ENCODE measurements around the gene ELMO1.
A peak's percentile ranks its signal among the peaks of the same experiment; 100 is the strongest.

The ELMO1 gene

DNA sequence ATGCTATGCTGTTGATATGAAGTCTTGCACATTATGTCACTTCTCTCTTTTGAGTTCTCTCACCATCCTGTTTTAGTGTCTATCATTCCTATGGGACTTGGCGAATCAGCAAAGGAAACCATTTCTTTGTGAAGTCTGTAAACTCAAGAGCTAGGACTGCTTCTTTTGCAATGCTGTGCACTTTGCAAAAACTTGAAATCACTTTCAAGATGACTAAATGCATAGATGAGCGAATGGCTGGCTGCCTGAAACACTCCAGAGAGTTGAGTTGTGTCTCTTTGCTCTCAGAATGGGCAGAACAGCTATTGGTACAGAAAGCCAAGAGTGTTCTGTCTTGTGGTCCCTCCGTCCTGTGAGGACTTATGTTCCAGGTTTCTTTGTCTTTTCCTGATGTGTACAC is 18.3 kb upstream of the ELMO1 start:
- DNase-seq: peak; percentile 67

DNA sequence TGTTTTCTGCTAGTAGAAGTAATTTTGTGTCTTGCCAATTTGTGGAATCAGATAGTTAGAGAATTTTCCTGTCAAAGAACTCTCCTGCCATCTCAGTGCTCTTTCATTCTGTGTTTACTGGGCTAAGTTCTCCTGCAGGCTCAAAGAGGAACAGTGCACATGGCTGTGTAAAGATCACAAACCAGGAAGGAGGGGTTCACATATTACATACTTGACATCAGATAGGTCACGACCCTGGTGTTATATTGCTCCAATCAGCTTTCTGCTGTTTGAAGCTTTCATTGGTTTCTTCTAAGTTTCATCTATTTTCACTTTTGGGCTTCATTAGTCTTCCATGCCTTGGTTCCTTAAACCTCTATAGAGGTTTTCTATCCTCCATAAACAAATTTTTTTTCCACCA is 13.5 kb upstream of the ELMO1 start:
- peak; percentile 37 for DNase-seq

DNA sequence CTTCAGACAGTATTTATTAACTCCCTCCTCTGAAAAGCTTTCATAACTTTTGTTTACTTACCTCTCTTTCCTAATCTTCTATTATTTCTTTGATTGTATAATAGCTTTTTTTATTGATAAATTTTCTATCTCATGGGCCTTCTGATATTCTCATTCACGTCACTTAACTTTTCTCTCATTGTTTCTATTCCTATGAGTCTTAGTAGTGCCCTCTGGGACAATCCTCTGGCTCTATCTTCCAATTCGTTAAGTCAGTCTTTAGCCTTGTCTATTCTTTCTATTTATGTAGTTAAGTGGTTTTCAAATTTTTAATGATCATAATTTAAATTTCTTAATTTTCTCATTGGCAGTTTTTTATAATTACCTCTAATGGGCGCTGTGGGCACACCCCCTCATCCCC is 6.4 kb upstream of the ELMO1 start:
- no peak for DNase-seq

DNA sequence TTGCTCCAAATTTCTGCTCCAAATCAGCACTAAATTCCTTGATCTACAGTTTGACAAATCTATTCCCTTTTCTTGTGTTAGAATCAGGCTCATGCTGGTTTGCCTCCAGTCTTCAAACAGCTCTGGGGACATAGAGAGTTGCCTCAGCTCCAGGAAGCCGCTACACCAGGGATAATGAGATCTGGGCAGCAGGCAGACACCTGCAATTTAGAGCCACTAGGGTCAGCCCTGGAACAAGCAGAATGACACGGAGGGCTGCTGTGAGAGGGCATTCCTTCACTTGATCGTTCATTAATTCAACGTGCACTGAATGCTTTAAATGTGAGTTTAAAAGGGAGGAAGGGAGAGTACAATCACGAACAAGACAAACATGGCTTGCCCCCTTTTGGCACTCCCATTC is 3.7 kb upstream of the ELMO1 start:
- DNase-seq: no peak

DNA sequence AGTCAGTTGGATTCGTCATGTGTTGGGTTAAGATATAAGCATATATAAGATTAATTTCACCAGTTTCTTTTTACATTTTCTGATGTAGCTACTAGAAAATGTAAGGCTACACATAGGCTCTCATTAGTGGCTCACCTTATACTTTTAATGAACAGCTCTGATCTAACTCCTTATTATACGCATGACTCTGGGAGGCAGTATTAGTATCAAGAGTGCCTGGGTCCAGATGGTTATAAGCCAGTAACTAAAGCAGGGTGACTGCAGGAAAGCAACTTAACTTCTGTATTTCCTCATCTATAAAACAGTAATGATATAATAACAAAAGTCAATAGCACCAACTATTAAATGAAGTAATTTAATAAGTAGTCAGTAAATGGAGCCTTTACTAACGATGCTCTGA is 1.4 kb upstream of the ELMO1 start:
- no peak for DNase-seq

DNA sequence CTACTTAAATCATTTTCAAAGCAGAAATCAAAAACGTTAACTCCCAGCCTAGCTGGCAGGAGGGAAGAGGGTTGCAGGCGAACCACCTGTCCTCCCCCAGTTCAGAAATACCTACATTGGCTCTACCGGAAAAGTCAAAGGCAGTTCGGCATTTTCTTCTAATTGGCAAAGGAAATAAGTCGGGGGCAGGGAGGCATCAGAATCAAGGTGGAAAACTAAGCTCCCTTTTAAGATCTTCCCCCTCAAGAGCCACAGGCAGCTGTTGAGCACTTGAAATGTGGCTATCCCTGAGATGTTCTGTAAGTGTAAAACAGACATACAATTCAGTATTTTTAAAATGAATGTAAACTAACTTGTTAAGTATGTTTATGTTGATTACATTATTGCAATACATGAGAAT is 957 bp upstream of the ELMO1 start:
- DNase-seq: no peak

DNA sequence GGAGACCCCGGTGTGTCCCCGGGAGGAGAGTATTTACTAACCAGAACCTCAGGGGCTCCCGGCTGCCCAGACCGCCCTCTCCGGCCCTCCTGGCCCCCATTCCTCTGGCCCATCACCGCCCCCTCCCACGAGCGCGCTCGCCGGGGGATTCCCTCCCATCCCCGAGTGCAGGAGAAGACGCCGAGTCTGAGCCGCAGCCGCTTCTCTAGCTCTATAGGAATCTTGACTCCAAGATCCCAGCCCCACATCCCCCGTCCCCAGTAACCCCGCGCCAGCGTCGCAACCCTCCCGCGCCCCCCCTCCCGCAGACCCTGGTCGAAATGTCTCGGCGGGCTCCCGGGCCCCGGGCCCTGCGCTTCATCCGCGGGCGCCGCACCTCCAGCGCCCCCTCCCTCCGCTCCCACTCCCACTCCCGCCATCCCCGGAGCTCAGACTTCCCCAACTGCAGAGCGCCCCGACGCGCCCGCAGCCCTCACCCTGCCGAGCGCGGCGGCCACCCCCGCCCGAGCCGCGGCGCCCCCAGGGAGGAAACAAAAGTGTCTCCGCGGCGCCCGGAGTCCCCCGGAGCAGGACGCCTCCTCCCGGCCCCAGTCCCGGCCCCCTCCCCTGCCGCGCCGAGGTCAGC is 541 bp downstream of the ELMO1 start:
- DNase-seq: peak; percentile 30

DNA sequence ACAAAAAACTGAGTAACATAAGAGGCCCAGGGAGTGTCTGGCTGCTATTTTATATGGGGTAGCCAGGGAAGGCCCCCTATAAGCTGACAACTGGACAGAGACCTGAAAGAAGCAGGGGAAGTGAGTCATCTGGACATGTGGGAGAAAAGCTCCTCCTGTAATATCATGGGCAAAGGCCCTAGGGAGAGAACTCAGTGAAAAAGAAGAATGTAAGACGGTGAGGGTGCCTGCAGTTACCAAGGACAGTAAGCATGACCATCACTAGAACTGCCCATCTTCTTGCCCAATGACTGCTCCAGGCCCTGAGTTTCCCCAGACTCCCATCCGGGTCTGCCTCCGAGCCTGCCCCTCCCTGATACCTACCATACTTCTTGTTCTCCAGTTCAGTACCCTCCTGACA is 2.3 kb downstream of the ELMO1 start:
- DNase-seq: peak; percentile 41

DNA sequence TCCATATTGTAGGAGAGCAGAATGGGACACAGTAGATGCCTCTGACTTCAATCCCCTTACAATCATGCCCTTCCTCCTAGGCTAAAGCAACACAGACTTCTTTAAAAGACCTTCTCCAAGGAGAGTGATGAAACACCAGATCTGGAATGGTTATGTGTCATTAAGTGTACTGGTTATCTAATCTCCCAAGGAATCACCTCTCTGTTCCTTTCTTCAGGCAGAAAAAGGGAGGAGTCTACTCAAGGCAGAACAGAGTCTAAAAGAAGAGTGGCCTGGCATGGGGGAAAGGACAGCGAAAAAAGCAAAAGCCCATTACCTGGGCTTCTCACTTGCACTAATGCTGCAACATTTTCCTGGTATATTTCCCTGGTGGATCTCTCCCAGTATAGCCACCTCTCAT is 2.9 kb downstream of the ELMO1 start:
- DNase-seq: peak; percentile 29

DNA sequence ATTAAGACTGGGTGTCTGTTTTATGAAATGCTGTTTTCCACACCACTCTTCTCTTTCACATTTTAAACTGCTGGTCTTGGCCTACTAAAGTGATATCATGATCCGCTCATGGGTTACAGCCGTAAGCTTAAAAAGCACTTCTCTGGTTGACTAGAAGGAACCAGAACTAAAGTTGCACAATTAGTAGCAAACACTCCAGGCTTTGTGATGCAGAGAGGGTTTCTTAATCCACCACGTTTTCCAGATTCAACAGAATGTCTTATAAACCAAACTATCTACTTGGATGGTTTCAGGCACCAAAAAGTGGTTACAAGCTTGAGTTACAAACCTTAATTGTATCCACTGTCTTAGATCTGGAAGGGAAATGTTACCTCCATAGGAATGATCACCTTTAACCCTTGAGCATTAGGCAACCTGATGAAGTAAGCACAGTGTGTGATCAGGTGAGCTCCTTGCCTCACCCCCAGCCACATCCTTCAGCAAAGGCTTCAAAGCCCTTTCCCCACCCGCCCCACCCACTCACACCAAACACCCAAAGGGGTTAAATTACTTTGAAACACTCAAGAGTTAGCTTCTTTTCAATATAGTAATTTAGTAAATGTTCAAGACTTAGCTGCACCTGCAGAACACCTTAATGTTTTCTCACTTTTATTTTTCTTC is 3.5 kb downstream of the ELMO1 start:
- peak; percentile 89 for DNase-seq

DNA sequence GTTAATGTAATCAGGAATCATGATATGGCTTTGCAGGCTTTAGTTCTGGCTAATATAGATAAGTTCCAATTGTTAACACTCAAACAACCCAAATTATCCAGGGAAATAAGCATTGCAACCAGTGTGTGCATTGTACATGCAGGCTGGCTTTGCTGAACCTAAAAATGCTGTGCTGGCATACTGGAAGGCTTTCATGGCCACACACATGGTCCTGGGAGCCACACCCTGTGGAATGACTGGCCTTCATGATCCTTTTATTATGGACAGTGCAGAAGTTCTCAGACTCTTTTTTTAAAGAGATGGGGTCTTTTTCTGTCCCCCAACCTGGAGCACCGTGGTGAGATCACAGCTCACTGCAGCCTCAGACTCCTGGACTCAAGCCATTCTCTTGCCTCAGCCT is 5.0 kb downstream of the ELMO1 start:
- DNase-seq: no peak

DNA sequence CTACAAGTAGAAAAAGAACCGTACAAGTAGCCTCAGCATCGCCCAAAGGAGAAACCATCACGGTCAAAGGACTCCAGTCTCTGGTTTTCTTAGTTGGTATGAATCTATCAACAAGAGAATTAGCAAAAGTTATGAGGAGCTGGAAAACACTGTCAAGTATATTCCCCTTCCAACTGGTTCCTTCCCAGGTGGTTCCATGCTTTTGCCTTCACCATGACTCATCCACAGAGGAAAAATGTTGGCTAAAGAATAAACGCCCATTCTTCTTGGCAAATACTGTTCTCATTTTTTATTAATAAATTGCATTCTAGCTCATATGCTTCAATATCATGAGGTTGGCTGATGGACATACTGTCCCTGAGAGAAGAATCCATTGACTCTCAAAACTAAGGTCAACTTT is 6.4 kb downstream of the ELMO1 start:
- no peak for DNase-seq

DNA sequence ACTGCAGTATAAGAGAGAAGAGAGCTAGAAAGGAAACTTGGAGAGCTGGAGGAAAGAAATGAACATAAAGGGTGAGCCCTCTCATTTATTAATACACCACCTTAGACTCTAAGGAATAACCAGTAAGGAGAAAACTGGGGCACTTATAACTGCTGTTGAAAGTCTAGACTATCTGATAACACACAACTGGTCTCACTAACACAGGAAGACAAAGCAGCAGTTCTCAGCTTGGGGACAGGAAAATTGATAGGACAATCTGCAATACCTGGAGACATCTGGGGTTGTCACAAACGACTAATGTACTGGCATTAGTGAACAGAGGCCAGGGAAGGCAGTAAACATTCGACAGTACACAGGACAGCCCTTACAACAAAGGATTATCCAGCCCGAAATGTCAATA is 6.8 kb downstream of the ELMO1 start:
- no peak for DNase-seq

DNA sequence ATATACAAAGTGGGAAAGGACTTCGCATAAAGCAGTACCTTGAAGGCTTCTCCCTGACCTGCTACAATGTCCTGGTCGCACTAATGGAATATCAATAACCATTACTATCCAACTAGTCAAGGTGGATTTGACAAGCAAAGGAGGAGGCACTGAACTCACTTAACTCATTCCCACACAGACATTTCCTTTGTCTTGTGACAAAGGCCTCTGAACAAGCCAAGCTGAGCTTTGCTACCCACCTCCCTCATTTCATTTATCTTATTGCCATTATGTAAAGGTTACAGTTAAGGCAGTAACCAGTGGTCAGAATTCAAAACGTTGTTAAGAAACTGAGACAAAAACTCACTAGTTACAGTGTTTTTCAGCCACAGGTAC is 7.3 kb downstream of the ELMO1 start:
- peak; percentile 34 for DNase-seq

DNA sequence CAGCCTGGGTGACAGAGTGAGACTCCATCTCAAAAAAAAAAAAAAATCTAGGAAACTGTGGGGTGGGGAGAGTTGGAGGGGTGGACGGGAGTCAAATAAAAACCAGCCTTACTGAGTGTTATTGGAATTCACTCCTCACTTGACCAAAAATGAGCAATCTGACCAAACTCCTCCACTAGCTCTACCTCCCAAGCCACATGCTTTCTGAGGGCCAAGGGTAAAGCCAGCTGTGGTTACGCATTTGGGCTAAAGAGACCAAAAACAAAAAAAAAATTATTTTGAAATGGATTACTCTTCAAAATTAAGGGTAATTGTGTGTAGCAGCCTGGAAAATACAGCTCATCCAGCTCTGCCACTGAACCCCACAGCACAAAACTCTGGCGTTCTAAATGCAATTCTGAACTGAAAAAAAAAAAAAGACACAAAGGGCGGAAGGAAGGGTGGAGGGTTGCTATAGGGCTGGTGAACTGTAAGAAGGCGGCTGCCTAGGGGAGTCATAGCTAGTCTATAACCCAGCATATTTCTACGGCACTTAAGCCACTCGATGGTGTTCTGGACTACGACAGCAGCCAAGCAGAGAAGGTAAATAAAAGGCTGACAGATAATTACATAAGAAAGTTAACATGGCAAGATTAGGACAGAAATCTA is 7.8 kb downstream of the ELMO1 start:
- no peak for DNase-seq

DNA sequence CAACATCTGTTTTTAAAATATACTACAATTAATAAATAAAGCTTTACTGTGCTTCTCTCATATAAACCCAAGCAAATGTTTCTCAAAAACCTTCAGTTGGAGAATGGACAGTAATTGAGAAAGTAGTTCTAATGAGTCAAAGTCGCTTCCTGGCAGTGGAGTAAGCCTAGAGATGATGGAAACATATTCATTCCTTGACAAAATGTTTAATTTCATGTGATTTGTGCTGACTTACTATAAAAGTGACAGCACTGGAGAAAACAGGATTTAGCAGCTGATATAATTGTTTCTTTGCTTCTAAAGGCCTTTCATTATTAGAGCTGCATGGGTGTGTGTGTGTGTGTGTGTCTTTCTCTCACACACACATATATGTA is 9.0 kb downstream of the ELMO1 start:
- peak; percentile 45 for DNase-seq

DNA sequence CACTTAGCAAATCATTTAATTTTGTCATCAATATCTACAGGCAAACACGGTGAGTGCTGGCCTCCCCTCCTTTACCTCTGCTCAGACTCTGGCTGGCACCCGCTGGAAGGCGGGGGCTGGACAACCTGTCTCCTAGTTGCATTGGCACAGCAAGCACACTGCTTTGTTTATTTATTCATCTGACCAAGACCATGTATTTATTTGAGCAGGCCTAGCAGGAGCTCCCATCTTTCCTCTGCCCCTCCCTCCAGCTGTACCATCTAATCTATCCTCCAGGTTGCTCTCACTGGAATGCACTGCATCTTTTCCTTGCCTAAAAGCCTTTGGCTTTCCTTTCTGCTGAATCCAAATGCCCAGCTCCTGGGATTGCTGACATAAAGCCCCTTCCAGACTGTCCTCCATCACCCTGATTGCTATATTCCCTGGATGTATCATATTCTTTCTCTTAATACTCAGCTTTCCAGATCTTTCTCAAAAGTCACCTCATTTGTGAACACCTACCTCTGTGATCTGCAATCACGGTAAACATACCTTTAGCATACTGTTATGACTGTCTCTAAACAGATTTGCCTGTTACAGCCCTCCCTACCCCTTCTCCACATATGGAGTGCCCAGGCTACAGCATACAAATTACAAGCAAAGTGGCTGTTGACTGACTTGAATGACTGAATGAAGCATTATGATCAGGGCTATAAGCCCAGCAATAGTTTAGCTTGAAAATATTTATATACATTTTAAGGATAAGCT is 9.6 kb downstream of the ELMO1 start:
- DNase-seq: no peak

DNA sequence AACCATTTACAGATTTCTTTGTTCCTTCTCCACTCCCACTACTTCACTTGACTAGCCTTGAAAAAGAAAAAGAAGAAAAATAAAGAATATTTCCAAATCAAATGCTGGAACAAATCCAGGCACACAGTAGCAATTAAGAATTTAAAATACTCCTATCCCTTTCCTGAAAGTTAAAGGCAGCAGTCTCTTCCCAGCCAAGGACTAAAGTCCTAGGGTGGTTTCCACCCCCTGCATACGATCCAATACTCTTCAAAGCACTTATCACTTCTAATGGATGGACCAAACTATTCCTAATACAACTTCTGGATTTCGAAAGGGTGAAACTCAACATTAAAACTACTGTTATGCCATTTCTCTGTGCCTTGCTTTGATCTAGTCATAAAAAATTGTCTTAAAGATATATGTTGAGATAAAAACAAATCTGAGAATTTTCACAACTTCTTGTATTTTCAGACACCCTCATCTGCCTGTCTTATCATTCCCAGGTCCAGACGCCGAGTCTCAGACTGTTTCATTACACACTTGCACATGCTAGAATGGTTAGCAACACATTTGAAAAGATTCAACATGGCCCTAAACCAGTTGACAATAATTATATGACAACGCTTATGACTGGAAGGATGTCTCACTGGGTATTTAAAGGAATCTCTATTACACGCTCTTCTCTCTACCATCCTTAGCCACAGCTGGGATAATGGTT is 13.4 kb downstream of the ELMO1 start:
- DNase-seq: no peak

DNA sequence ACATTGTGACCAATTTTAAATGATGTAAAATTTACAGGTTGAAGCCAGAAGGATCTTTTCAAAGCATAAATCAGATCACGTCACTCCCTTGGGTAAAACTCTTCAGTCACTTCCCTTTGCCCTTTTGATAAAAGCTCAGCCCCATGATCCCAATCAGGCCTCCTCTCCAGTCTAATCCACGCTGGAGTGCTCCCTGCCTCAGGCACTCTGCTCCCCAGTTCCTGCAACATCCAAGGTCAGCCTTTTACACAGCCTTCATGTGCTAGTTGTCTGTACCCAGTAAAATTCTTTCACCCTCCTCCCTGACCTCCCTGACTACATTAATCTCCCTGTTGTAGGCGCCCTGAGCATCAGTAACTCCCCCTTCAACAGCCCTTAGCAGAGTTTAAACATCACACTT is 14.1 kb downstream of the ELMO1 start:
- no peak for DNase-seq

DNA sequence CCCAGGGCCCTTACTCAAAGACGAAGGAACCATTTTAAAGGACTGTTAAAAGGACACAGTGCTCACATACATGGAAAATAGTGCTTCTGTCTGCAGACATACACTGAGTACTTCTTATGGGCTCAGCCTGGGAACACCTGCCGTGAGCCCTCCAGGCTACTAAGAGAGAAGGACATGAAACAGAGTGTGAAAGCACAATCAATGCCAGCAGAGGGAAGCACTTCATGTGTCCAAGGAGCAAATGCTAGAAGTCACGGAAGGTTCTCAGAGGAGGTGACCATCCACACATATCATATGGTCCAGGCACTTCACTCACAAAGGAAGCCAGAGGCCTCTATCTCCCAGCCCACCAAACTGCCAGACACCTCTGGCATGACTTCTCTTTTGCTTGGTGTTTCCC is 15.5 kb downstream of the ELMO1 start:
- DNase-seq: no peak

DNA sequence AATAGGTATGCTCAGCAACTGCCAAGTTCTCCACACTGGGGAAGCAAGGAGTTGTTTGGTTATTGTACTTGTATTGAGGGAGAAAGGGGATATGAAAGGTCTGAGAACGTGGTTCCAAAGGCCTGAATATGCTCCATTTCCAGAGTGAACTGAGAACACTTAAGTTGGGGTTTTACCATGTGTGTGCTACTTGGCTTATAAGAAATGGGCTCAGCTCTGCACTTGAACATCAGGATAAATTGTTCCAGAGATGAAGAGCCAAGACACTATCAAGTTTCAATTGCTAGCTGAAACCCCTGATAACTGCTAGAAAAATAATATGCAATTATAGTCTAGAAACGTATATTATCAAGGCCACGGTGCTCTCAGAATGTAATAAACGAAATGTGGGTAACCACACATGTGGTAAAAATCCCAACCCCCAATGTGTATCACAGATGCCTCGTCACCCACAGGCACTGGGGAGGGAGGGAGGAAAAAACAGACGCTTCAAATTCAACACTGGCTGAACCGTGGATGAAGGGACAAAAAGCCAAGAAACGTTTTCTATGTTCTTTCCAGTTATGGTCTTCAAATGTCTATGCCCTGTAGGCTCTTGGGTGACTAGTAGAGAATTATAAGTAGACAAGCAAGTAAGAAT is 16.3 kb downstream of the ELMO1 start:
- no peak for DNase-seq

DNA sequence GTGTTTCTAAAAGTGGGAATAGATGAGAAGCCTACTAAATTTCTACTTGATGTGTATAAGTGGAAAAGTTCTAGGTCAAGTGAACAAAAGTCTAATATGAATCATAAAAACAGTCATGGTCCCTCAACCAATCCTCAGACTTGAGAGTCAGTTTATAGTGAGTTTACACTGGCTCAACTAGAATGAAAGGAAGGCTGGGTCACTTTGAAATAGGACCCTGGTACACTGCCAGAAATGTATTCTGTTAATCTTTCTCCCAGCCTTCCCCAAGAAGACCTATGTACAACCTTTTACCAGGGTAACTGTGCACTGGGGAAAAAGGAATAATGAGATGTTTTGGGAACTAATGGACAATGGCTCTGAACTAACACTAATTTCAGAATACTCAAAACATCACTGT is 17.3 kb downstream of the ELMO1 start:
- no peak for DNase-seq

DNA sequence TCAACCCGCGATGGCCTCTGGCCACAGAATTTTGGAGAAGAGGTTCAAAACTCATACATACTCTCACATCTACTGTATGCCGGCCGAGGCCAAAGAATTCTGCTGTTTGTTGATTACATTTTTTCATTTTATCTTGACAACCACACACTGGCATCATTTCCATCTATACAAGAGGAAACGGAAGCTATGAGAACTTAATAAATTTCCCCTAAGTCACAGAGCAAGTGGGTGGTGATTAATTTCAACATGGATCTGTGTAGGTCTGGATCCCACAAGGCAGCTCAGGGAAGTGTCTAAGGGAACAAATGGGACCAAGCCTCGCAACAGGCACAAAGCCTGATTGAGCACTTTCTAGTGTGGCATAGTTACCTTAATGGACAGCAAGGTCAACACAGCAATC is 18.0 kb downstream of the ELMO1 start:
- DNase-seq: peak; percentile 29

Measured in suppressor macrophage treated with lipopolysaccharide for 4 hours (primary cell).